Activated gamma-delta T cell treated with anti-CD3 and anti-CD28 coated beads, Interleukin-2, amount 50 U/mL, for 16 hours (primary cell): Measurements from ENCODE around the gene MTMR10.

ENCODE experiments used
- DNase-seq: peaks from one replicate; pipeline ENCODE4 v3.0.0-alpha.2; 2020; ENCODE audit warnings: low read depth

MTMR10 gene

GRCh38 chr15:30919877-30920550 is 71.4 kb downstream of the MTMR10 start:
- DNase-seq, result no peak

- DNase-seq, result no peak
Observed at GRCh38 chr15:30918366-30918765, 73.1 kb downstream of the MTMR10 start.

- DNase-seq, result no peak
Observed at GRCh38 chr15:30917675-30918074, 73.8 kb downstream of the MTMR10 start.

GRCh38 chr15:30917013-30917412 is 74.4 kb downstream of the MTMR10 start:
- DNase-seq, result no peak

- DNase-seq, result no peak
Observed at GRCh38 chr15:30913761-30914160, 77.7 kb downstream of the MTMR10 start.

GRCh38 chr15:30906366-30906765 is 85.1 kb downstream of the MTMR10 start:
- no peak for DNase-seq

GRCh38 chr15:30905821-30906220 is 85.6 kb downstream of the MTMR10 start:
- no peak for DNase-seq

- DNase-seq, result no peak
Observed at GRCh38 chr15:30904812-30905211, 86.6 kb downstream of the MTMR10 start.

GRCh38 chr15:30903497-30904187 is 87.8 kb downstream of the MTMR10 start, which contains the start of gene FAN1:
TSS of gene FAN1 (plus strand) at chr15:30903915. CDS start at chr15:30904664, 749 bp downstream.
- peak; percentile 55 for DNase-seq

GRCh38 chr15:30901889-30902288 is 89.5 kb downstream of the MTMR10 start:
- no peak for DNase-seq

- no peak for DNase-seq
Observed at GRCh38 chr15:30896211-30896606, 95.2 kb downstream of the MTMR10 start.

GRCh38 chr15:30895461-30896210 is 95.8 kb downstream of the MTMR10 start:
- DNase-seq, result no peak

- no peak for DNase-seq
Observed at GRCh38 chr15:30889196-30889595, 102.2 kb downstream of the MTMR10 start.
